A673 (cell line): Measurements from ENCODE around the gene SORD. TPM values are rescaled to one million over a fixed set of nuclear protein-coding genes. Genes with fewer than 3 reads are reported as not detected.
A peak's percentile ranks its signal among the peaks of the same experiment; 100 is the strongest.
"Not testable (repeated sequence)": the region's sequence is repeated elsewhere in the genome, so short reads cannot be mapped to it uniquely, and the experiment has no call there.

Experiments
- BruUV-seq: library from RNA; stranded (reverse); fragments of 400-500 nt; replicated peaks from 2 replicates; lab custom pipeline; 2021; lab: Mats Ljungman, UMichigan
- CTCF ChIA-PET: fragments of 300-600 bp; sonication (Branson Sonifier 250); formaldehyde crosslinking; loops from one replicate; lab custom pipeline; 2022; ENCODE audit warnings: antibody characterized with exemption; lab: Charles Lee
- POLR2A ChIA-PET: fragments of 300-600 bp; sonication (Branson Sonifier 250); formaldehyde crosslinking; loops from one replicate; lab custom pipeline; 2022; ENCODE audit warnings: antibody characterized with exemption; ENCODE audit not compliant: low non-redundant PET; lab: Charles Lee
- DNase-seq: peaks from one replicate; pipeline ENCODE4 v3.0.0-alpha.2; 2015; ENCODE audit warnings: low spot score
- H3K27ac ChIP-seq: fragments of 200-600 bp; sonication (generic); 2 replicates; pipeline ENCODE4 v1.5.1; 2016; ENCODE audit warnings: mixed run types, low read depth, mild to moderate bottlenecking, mixed read lengths, antibody characterized with exemption, low read length; ENCODE audit not compliant: poor library complexity, severe bottlenecking
- H3K27me3 ChIP-seq: fragments of 200-600 bp; sonication (generic); replicated peaks from 2 replicates; pipeline ENCODE4 v1.6.1; 2017; ENCODE audit warnings: mixed run types, low read depth, mild to moderate bottlenecking, mixed read lengths, antibody characterized with exemption, low read length; ENCODE audit not compliant: insufficient read depth, poor library complexity
- H3K36me3 ChIP-seq: fragments of 200-600 bp; sonication (generic); 2 replicates; pipeline ENCODE4 v1.6.1; 2016; ENCODE audit warnings: mixed run types, mild to moderate bottlenecking, mixed read lengths, antibody characterized with exemption, low read length; ENCODE audit not compliant: insufficient read depth, poor library complexity, severe bottlenecking
- H3K4me1 ChIP-seq: fragments of 200-600 bp; sonication (generic); 2 replicates; pipeline ENCODE4 v1.6.1; 2017; ENCODE audit warnings: mixed run types, mild to moderate bottlenecking, mixed read lengths, antibody characterized with exemption, low read length; ENCODE audit not compliant: insufficient read depth, poor library complexity, severe bottlenecking
- H3K4me3 ChIP-seq: fragments of 200-600 bp; sonication (generic); 2 replicates; pipeline ENCODE4 v1.5.1; 2016; ENCODE audit warnings: low read depth, mixed run types, mild to moderate bottlenecking, mixed read lengths, low read length; ENCODE audit not compliant: poor library complexity, severe bottlenecking
- H3K9me3 ChIP-seq: fragments of 200-600 bp; sonication (generic); 2 replicates; pipeline ENCODE4 v1.6.1; 2016; ENCODE audit warnings: mixed run types, low read depth, mild to moderate bottlenecking, mixed read lengths, antibody characterized with exemption, low read length; ENCODE audit not compliant: poor library complexity, severe bottlenecking
- EZH2 ChIP-seq: fragments of 200-600 bp; sonication (generic); IDR thresholded peaks from 2 replicates; pipeline ENCODE4 v1.6.1; 2017; ENCODE audit warnings: borderline replicate concordance, low read depth, mild to moderate bottlenecking, mixed read lengths, antibody characterized with exemption, low read length; ENCODE audit not compliant: poor library complexity, severe bottlenecking
- intact Hi-C: fragments of 100-400 bp; cut with micrococcal nuclease; formaldehyde crosslinking; loops from one replicate; pipeline ENCODE4 v1.10.0; 2022; ENCODE audit not compliant: unreplicated experiment
- total RNA-seq: library from RNA; stranded (reverse); gene quantifications from 2 replicates; pipeline ENCODE4 v1.2.3, GENCODE V29; 2021
- TF ChIP-seq, protein P1 (sequence below): fragments of 300-800, 200-600 bp; sonication (generic); conservative IDR thresholded peaks from 2 replicates; pipeline ENCODE4 v1.5.1; 2017; ENCODE audit warnings: low read depth, mild to moderate bottlenecking, antibody characterized with exemption, low read length, moderate library complexity, mixed read lengths

Gene SORD
- total RNA-seq, 1 experiment from 2014 or later: 286 TPM

DNA sequence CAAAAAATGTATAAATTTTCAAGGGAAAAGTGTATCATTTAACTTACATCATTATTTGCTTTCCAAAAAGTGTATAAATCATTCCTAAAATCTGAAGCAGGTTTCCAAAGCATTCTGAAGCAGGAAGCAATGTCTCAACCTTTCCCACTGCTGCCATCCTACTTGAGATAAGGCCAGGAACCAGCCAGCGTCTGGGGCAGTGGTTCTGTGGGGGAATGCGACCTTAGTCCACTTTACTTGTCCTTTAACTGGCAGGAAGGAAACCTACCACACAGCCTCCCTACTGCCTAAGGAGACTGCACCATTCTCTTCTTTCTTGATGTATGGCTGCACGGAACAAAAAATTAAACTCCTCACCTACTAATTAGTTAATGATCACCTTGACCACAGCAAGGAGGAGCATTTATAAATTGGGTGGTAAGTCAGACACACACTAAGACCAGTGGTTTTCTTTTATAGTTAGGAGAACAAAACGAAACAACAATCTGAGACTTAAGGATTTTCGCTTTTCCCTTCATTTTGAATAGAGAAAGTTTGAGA, 3.7 kb downstream of the SORD start:
- H3K27me3 ChIP-seq: no peaks in the 10 kb centered on the region
- TF ChIP-seq, protein P1, sequence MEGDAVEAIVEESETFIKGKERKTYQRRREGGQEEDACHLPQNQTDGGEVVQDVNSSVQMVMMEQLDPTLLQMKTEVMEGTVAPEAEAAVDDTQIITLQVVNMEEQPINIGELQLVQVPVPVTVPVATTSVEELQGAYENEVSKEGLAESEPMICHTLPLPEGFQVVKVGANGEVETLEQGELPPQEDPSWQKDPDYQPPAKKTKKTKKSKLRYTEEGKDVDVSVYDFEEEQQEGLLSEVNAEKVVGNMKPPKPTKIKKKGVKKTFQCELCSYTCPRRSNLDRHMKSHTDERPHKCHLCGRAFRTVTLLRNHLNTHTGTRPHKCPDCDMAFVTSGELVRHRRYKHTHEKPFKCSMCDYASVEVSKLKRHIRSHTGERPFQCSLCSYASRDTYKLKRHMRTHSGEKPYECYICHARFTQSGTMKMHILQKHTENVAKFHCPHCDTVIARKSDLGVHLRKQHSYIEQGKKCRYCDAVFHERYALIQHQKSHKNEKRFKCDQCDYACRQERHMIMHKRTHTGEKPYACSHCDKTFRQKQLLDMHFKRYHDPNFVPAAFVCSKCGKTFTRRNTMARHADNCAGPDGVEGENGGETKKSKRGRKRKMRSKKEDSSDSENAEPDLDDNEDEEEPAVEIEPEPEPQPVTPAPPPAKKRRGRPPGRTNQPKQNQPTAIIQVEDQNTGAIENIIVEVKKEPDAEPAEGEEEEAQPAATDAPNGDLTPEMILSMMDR: no peak
- TF ChIP-seq EZH2: no peak
- peaks cover 44% of the 10 kb centered on the region for H3K36me3 ChIP-seq
- POLR2A ChIA-PET: no interaction called here
- H3K27ac ChIP-seq: peak overlapping the region; percentile 79
- TSS peak; percentile 47 for BruUV-seq
- intact Hi-C loops: loop anchor here (10.0 kb wide), 1 partner anchor 302 kb away; no protein-coding TSS in a partner anchor
- no peak for DNase-seq
- CTCF ChIA-PET: no interaction called here
- H3K4me3 ChIP-seq: peak overlapping the region; percentile 92
- H3K4me1 ChIP-seq: peaks cover 27% of the 10 kb centered on the region
- H3K9me3 ChIP-seq: no peaks in the 10 kb centered on the region

DNA sequence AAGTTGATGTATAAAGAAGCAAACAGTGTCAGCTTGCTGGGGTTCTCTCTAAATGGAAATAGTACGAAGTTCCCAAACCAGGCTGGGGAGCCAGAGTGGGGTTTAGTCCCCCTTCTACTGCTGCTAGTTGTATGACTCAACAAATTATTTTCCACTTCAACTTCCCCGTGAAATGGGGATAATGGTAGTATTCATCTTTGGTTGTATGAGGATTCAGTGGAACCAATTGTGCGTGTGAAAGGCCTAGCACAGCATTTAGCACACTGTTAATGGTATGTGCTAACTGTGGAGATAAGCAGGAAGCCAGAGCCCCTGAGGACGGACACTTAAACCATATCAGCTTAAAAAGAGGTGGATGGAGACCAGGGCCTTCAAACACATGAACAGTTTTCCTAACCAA, 4.2 kb downstream of the SORD start:
- ChIA-PET POLR2A (interaction anchor here (0.6 kb wide), 1 partner anchor 52 kb away, joined by 3 read pairs; no protein-coding TSS in a partner anchor), CTCF (no interaction called here)
- peak; percentile 76 for DNase-seq
- H3K27me3 ChIP-seq: no peaks in the 10 kb centered on the region
- no TSS peak for BruUV-seq
- H3K9me3 ChIP-seq: no peaks in the 10 kb centered on the region
- H3K4me1 ChIP-seq: peaks cover 27% of the 10 kb centered on the region
- intact Hi-C loops: loop anchor here (10.0 kb wide), 1 partner anchor 302 kb away; no protein-coding TSS in a partner anchor
- H3K27ac ChIP-seq: peak overlapping the region; percentile 79
- H3K4me3 ChIP-seq: peak overlapping the region; percentile 92
- peaks cover 44% of the 10 kb centered on the region for H3K36me3 ChIP-seq
- no peak for TF ChIP-seq EZH2
- TF ChIP-seq, protein P1: no peak

DNA sequence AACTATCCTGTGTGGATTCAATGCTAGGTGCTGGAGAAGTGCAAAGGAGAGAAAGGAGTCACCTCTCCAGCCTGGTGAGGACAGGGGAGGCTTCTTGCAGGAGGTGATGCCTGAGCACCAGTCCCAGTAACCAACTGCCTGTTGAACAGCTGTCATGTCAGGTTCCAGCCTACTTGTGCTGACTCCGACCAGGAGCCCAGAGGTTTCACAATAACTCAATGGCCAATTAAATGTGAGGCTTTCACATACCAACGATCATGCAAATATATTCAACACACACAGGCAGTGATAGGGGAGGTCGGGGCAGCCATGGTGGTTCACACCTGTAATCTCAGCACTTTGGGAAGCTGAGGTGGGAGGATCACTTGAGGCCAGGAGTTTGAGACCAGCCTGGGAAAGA, 7.7 kb downstream of the SORD start:
- peaks cover 27% of the 10 kb centered on the region for H3K4me1 ChIP-seq
- no peak for TF ChIP-seq EZH2
- TF ChIP-seq, protein P1: no peak
- H3K4me3 ChIP-seq: no peak overlapping the region
- no peaks in the 10 kb centered on the region for H3K27me3 ChIP-seq
- H3K27ac ChIP-seq: peak overlapping the region; percentile 4
- peaks cover 50% of the 10 kb centered on the region for H3K36me3 ChIP-seq
- intact Hi-C loops: no loop called here
- DNase-seq: no peak
- no TSS peak for BruUV-seq
- H3K9me3 ChIP-seq: no peaks in the 10 kb centered on the region
- POLR2A ChIA-PET: interaction anchor here (0.7 kb wide), 1 partner anchor 146 kb away, joined by 7 read pairs; no protein-coding TSS in a partner anchor
- CTCF ChIA-PET: no interaction called here

DNA sequence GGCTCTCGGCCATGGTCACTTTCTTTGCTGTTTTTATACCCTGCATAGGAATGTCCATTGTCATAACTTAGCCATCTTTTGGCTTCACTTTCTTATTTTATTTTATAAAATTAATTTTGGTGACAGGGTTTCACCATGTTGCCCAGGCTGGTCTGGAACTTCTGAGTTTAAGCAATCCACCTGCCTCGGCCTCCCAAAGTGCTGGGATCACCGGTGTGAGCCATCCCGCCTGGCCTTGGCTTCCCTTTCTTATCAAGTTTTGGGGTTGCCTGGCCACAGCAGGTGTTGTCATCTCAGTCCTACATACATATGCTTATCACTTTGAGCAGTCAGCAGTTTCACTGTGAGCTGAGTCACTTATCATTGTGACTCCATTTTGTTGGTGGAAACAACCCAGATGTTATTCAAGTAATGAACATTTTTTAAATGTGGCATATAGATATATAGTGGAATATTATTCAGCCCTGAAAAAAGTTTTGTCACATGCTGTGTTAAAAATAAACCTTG, 8.6 kb downstream of the SORD start:
- H3K9me3 ChIP-seq, BruUV-seq, H3K27ac ChIP-seq, H3K4me3 ChIP-seq, CTCF ChIA-PET, intact Hi-C loops, H3K27me3 ChIP-seq, POLR2A ChIA-PET, DNase-seq: not testable (repeated sequence)
- Histone ChIP-seq H3K36me3 (peaks cover 59% of the 10 kb centered on the region), H3K4me1 (peaks cover 30% of the 10 kb centered on the region)

DNA sequence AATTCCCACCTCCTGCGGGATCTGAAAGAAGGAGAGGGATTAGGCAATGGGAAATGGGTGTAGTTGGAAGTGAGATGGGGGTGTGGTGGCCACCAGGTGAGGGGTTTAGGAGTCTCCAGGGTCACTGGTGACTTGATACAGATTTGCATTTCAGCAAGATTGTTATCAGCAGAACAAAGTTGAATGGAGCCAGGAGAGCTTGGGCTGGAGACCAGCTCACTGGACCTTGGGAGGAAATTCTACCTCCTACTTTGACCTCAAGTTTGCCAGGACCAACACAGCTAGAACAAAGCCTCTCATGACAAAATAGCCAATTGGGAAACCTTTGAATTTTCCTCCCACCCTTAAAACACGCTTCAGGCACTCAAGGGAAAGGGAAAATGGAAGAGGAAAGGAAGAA, 9.5 kb downstream of the SORD start:
- H3K9me3 ChIP-seq, BruUV-seq, intact Hi-C loops, DNase-seq, H3K27me3 ChIP-seq, POLR2A ChIA-PET, H3K27ac ChIP-seq, CTCF ChIA-PET, H3K4me3 ChIP-seq: not testable (repeated sequence)
- peaks cover 55% of the 10 kb centered on the region for H3K36me3 ChIP-seq
- H3K4me1 ChIP-seq: peaks cover 29% of the 10 kb centered on the region
